GM12872 (cell line): ENCODE measurements around the gene RABAC1.

ENCODE experiments used
- CTCF ChIP-seq: IDR thresholded peaks from 3 replicates; pipeline ENCODE4 v1.5.1; 2011; ENCODE audit warnings: low read depth, mild to moderate bottlenecking, low read length, moderate library complexity; ENCODE audit not compliant: insufficient read depth

Gene RABAC1

DNA sequence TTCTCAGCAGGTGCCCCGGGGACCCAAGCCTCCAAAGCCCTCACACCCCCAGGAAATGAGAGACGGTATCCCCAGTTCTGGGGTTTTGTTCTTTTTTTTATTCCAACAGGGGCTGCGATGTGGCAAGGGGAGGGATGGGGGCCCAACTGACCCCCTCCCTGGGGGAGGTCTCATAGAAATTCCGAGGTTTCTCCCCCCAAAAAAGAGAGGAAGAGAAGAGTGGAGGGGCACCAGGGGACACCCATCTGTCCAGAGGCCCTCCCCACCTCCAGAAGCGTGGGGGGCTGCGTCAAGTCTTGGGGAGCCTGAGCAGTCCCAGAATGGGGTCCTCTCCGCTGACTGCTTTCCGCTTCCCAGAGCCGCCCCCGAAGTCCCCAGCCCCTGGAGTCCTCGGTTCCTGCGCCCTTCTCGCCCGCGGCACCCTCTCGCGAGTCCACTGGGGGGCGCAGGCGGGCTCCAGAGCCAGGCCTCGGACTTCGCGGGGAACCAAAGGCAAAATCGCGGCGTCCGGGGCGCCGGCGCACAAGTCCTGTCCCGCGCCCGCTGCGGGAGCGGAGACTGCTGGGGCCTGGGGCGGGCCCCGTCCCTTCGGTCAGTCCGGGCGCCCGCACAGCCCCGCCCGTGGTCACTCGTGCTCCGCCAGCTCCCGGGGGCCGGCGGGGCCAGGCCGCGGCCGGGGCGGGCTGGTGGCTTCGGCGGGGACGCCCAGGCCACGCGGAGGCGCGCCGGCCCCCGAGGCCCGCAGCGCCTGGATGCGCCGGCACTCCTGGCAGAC, 39.3 kb upstream of the RABAC1 start:
- peak; percentile 61 for TF ChIP-seq CTCF

DNA sequence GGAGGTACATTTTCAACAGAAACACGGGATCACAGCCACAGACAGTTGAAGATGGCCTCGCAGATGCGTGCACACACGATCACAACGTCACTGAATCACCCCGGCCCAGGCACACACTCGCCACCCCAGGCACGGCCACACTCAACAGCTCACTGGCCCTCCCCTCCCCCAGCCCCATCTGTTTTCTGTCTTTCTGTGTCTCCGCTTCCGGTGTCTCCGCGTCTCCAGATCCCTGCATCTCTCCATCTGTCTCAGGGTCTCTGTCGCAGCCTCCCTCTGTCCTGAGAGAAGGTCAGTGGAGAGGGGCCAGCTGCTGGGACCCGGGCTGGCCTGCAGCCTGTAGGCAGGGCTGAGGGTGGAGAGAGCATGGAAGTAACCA, 38.7 kb upstream of the RABAC1 start:
- no peak for TF ChIP-seq CTCF

DNA sequence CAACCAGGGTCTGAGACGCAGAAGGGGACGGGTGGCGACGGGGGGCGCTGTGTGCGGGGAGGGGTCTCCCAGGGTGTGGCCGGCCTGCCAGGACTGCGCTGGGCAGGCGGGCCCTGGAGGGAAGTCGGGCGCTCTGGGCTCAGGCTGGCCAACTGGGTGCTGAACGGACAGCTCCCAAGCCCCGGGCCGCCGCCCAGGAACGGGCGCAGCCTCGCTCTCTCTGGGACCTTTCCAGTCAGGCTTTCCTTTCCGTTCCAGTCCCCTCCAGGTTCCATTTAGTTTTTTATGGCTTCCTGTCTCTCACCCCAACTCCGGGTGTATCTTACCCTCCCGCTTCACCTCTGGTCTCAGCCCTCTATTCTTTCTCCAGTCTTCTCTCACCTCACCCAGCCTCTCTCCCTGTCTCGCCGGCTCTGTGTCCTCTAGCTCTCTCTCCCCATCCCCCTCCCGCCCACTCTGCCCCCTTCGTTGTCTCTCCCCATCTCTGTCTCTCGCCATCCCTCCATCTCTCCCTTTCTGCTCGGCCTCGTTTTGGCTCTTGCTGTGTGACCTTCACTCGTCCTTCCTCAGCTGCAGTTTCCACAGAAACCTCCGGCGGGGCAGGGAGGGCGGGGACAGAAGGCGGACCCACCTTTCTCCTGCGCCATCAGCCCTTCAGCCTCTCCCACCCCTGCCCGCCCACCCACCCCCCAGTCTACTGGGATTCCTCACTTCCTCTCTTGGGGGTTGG, 38.2 kb upstream of the RABAC1 start:
- no peak for TF ChIP-seq CTCF

DNA sequence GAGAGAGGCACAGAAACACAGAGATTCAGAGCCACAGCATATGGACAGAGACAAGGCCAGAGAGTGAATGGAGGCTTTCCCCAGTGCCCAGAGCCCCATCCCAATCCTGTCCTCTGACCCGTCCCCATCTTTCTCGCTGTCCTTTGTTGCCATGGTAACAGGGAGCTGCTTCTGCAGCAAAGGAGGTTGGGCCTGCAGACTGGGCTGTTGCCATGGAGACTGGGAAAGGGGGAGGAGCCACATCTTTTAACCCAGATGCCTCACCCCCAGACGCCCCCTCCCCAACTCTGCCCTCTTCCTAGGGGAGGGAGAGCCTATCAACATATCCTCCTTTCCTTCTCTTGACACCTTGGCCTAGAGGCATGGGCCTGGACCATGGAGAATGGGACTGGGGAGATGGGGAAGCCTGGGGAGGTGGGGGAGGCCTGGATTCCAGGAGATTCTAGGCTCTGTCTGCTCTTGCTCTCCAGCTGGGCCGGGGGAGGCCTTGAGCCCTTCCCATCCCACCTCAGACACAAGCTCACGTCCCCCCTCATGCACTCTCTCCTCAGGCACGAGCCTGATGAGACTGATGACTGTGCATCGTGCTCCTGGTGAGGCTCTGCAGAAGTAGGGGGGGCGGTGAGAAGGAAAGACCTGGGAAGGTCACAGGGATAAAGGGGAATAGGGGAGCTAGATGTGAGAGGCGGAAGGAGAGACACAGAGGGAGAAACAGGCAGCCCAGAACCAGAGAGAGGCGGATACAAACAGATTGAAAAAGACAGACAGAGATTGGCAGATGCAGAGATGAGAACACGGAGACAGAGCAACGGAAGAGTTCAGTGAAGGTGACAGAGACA, 37.1 kb upstream of the RABAC1 start:
- TF ChIP-seq CTCF, result no peak

GRCh38 chr19:41994994-41995958, 36.2 kb upstream of the RABAC1 start:
- TF ChIP-seq CTCF, result no peak

DNA sequence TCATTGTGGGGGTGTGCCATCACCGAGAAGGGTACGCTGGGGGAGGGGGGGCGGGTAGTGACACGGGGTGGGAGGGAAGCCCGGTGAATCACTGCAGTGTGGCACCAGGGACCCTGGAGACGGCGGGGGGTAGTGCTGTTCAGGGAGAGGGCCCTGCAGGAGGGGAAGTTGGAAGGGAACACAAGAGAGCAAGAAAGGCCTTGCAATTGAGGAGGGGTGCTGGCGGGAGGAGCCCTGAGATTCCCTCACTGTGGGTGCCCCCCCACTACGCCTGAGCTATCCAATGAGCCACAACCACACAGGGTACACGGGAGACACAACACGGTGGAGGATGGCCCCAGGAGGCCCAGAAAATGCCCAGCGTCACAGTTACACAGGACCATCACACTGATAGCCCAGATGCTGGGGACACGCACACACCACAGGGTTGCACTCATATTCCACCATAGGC, 35.4 kb upstream of the RABAC1 start:
- TF ChIP-seq CTCF, result no peak
